HTERT RPE-1 (cell line): Measurements from ENCODE around the gene KLF13.

Experiments
- in situ Hi-C: fragments of 300-500 bp; cut with MboI; formaldehyde crosslinking; loops from 4 replicates; pipeline ENCODE4 v1.14.3; 2020; ENCODE audit warnings: low sequenced_read_pairs

KLF13 gene

GRCh38 chr15:31330836-31331235 is 4.2 kb downstream of the KLF13 start:
- in situ Hi-C loops = no loop called here

- in situ Hi-C loops = no loop called here
These were observed 4.8 kb downstream of the KLF13 start for GRCh38 chr15:31331389-31331788.

DNA sequence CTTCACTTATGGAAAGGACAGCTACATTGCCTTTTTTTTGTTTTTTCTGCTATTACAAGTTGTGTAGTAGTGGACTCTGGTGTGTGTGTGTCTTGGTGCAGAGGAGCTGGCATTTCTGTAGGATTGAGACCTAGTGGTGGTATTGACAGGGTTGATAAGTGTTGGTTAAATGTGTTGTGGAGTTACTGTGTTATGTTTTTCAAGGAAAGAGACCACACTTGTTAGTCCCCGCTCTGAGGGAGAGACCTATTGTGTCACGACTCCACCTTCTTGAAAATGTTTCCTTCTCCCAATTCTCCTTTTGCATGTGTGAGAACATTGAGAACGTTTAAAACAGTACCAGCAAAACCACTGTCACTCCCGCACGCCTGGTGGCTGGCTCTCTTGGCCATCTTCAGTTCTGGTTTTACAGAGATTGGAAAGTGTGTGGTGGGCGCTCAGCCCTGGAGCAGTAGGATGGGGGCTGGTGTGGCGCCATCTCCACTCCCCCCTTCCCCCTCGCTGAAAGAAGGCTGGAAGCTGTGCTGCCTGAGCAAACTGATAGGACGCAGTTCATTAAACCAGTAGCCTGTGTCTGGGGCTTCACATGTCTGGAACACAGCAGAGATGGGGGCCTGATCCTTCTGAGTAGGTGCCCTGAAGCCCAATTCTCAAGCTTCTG is 5.5 kb downstream of the KLF13 start:
- in situ Hi-C loops = no loop called here

- in situ Hi-C loops = no loop called here
These were observed 6.0 kb downstream of the KLF13 start for GRCh38 chr15:31332681-31333071.

GRCh38 chr15:31333119-31333518 is 6.5 kb downstream of the KLF13 start:
- in situ Hi-C loops = no loop called here

- in situ Hi-C loops = no loop called here
These were observed 7.2 kb downstream of the KLF13 start for GRCh38 chr15:31333820-31334219.

GRCh38 chr15:31335989-31336592 is 9.5 kb downstream of the KLF13 start:
- in situ Hi-C loops = no loop called here

- in situ Hi-C loops = no loop called here
These were observed 10.1 kb downstream of the KLF13 start for GRCh38 chr15:31336593-31337295.

DNA sequence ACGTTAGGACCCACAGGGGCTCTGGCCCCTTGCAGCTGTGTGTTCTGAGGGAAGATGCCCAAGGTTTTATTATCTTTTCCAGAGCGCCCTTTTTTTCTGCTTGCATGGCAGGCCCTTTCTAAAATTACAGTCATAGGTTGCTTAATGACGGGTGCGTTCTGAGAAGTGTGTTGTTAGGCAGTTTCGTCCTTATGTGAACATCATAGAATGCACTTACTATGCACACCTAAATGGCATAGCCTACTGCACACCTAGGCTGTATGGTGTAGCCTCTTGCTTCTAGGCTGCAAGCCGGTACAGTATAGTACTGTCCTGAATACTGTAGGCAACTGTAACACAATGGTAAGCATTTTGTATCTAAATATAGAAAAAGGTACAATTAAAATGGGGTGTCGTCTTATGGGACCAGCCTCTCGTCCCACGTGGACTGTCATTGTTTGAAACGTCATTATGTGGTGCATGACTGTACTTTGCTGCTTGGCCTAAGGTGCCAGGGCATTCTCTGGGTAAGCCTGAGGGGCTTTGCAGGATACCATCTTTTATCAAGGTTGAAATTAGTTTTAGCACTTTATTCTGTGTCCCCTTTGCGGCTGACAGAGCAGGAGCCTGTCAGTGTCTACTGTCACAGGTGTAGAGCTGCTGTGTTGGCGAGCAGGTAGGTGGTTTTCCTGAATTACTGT is 10.9 kb downstream of the KLF13 start:
- in situ Hi-C loops = no loop called here

DNA sequence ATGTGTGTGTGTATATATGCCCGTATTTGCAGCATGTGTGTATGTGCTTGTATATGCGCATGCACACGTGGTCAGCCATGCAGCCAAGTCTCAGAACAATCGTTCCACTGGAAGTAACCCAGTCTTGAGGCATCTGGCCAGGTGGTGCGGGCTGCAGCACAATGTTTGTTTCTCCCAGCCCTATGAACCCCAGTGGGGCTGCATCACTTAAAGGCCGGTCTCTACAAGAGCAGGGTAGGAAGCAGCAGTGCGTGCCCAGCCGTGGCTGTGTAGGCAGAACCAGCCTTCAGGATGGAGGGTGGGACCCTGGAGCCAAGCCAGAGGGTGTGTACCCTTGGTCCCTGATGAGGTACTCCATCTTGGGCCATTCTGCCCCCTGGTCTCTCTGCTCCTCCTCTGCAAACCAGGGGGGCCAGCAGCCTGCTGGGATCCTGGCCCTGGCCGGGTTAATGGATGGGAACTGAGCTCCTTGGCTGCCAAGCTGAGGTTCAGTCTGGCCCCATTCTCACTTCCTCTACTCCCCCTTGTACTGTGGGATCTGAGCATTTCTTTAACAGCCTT is 11.8 kb downstream of the KLF13 start:
- in situ Hi-C loops = no loop called here

DNA sequence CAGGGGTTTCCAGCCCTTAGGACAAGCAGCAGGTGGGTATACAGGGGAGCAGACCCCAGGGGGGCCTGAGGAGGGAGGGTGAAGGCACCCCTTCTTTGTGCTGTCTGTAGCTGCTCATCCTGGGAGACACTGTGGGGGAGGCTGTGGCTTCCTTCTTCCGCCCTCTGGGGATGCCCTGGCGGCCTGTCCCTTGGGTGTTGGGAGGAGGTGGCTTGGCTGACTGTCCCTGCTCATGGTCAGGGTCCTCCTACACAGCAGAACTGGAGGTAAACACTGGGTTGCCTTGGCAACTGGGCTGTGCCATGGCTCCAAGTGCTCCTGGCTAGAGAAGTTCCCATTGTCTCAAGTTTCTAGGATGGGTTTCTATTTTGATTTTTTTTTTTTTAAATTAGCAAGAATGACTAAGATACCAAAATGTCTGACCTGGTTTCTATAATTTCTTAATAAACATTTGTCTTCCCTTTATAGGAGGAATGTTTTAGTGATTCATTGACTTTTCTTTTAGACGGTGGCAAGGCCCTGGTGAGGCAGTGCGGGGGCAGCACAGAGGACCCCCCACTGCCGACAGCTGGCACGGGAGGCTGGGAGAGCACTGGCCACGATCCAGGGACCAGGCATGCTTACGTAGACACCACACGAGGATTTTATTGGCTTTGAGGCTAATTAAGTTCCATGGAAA is 12.4 kb downstream of the KLF13 start:
- in situ Hi-C loops = no loop called here

GRCh38 chr15:31339558-31339895 is 12.9 kb downstream of the KLF13 start:
- in situ Hi-C loops = no loop called here

DNA sequence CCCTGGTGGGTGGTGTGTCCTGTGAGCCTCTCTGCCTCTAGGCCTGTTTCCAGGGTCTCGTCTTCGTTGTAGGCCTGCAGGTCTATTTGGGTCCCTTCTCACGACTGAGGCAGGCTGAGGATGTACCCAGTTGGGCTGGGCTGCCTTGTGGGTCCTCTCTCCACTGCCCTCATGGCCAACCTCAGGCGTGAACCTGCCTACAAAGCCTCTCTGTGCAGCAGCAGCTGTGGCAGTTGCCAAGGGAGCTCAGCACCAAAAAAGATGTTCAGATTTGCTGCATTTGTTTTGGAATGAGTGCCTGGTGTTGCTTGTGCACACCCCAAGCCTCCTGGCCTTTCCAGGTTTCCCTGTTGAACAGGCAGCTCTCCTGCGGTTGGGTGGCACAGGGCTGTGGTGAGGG is 13.4 kb downstream of the KLF13 start:
- in situ Hi-C loops = no loop called here

DNA sequence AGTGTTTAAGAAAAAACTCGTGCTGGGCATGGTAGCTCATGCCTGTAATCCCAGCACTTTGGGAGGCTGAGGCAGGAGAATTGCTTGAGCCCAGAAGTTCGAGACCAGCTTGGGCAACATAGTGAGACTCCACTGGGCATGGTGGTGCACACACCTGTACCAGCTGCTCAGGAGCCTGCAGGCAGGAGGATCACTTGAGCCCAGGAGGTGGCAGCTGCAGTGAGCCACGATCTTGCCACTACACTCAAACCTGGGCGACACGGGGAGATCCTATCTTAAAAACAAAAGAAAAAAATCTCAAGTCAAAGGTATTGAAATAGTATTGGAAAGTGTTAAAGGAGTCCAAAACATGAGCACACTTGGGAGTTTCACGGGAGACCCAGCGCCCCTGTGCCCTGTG is 14.0 kb downstream of the KLF13 start:
- in situ Hi-C loops = no loop called here

- in situ Hi-C loops = no loop called here
These were observed 14.4 kb downstream of the KLF13 start for GRCh38 chr15:31341071-31341470.

- in situ Hi-C loops = no loop called here
These were observed 15.0 kb downstream of the KLF13 start for GRCh38 chr15:31341496-31342195.

DNA sequence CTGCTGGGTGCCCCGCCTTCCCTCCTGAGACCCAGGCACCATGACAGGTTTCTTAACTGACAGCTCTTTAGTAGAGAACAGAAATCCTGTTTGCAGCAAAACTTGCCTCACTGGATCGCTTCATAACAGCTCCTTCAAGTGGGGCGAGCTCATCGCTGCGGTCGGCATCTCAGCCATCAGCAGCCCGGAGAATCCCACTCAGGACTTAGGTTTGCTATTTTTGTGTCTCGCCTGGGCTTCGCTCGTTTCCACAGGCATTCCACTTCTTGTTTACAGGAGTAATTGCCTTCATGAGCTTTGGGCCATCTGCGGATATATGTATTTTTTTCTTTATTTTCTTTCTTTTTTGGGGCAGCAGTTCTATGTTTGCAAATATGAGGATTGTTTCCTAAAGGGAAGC is 15.7 kb downstream of the KLF13 start:
- in situ Hi-C loops = no loop called here

DNA sequence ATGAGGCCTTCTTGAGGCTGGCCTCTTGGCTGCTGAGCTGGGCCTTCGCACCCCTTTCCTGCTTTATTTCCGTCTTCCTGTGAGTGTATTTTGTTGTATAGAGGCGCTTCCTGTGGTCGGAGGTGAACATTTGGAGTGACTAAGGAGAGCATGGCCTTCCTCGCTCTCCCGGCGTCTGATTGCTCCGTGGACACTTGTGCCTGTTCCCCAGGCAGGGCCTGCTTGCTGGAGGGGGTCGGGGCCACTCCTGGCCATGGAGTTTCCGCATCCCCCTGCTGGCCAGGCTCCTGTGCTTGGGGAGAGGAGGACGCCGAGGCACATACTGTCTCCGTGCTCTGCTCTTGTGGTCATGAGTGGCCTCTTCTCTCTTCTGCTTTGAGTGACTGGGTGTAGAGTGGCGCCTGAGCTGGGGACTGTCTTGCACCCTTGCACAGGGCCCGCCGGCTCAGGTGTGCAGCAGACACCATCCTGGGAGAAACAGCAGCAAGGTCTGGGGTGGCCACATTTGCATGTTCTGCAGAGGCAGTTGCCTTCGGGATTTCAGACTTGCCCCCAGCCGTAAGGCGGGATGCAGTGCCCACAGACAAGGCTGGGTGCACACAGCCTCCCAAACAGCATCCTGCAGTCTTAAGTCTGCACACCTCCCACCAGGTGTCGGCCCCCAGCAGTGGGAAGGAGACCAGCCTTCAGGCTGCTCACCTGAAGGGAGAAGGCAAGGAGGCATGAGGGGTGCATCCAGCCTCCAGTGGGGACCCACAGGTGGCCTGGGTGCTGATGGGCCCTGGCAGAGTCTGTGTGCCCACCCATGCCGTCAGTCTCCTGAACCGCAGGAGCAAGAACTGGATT is 16.4 kb downstream of the KLF13 start:
- in situ Hi-C loops = no loop called here

DNA sequence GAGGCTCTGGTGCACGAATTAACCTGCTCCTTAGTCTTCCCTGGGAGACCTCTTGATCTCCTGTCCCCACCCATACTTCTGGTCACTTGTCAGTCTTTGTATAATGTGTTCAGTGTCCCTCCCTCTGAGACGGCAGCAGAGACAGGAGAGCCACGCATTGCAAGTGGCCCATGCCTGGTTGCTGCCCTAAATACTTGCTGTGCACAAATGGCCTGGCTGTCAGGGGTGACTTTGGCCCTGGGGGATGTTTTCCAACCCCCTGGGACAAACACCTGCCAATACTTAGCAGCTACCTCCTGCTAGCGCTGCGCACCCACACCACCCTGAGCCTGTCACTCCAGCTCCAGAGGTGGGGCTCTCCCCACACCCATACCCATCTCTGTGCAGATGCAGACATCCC is 17.2 kb downstream of the KLF13 start:
- in situ Hi-C loops = no loop called here

GRCh38 chr15:31344266-31344665 is 17.6 kb downstream of the KLF13 start:
- in situ Hi-C loops = no loop called here
